Central memory CD8-positive, alpha-beta T cell (primary cell): ENCODE results near the gene BLVRB.
A peak's percentile ranks its signal among the peaks of the same experiment; 100 is the strongest.
"Not testable (repeated sequence)": the region's sequence is repeated elsewhere in the genome, so short reads cannot be mapped to it uniquely, and the experiment has no call there.

Source experiments
- ATAC-seq: fragments of 150-1000 bp; cut with Tn5 transposase; replicated peaks from 2 replicates; pipeline ENCODE4 v1.10.0; 2022; ENCODE audit warnings: mild to moderate bottlenecking, moderate FRiP score, moderate number of reproducible peaks; ENCODE audit not compliant: poor library complexity, severe bottlenecking; ENCODE audit errors: extremely low read depth
- DNase-seq, 2 donors: peaks; one replicate each; pipeline ENCODE4 v3.0.0; 2021; ENCODE audit warnings: low spot score in 2 of 2
- H3K27ac Mint-ChIP-seq: one replicate; pipeline ENCODE4 v1.8.0; 2022; ENCODE audit warnings: low read depth, mild to moderate bottlenecking, moderate library complexity, mixed read lengths
- H3K27me3 Mint-ChIP-seq: one replicate; pipeline ENCODE4 v1.8.0; 2022; ENCODE audit warnings: mixed read lengths
- H3K36me3 Mint-ChIP-seq: one replicate; pipeline ENCODE4 v1.8.0; 2022; ENCODE audit warnings: mild to moderate bottlenecking, moderate library complexity, mixed read lengths; ENCODE audit not compliant: insufficient read depth
- H3K4me1 Mint-ChIP-seq: one replicate; pipeline ENCODE4 v1.8.0; 2022; ENCODE audit warnings: mixed read lengths
- H3K4me3 Mint-ChIP-seq: one replicate; pipeline ENCODE4 v1.8.0; 2022; ENCODE audit warnings: mild to moderate bottlenecking, moderate library complexity, mixed read lengths
- H3K9me3 Mint-ChIP-seq: one replicate; pipeline ENCODE4 v1.8.0; 2022; ENCODE audit warnings: mixed read lengths

Gene BLVRB

GRCh38 chr19:40413291-40413845, 52.2 kb downstream of the BLVRB start, which contains the start of gene PRX:
PRX (minus strand) TSS chr19:40413378; CDS start chr19:40407932, 5,446 bp downstream.
- Mint-ChIP-seq H3K27ac (no peak within 1 kb of the TSS), H3K36me3 (no peaks in the 10 kb centered on the region), H3K27me3 (no peaks in the 10 kb centered on the region), H3K4me3 (no peak within 1 kb of the TSS), H3K4me1 (peaks cover 16% of the 10 kb centered on the region), H3K9me3 (no peaks in the 10 kb centered on the region)
- DNase-seq (no peak), ATAC-seq (no peak)

- DNase-seq (no peak), ATAC-seq (no peak)
- H3K4me1 Mint-ChIP-seq: peaks cover 19% of the 10 kb centered on the region
- H3K27ac Mint-ChIP-seq: no peak overlapping the region
- no peaks in the 10 kb centered on the region for H3K9me3 Mint-ChIP-seq
- no peaks in the 10 kb centered on the region for H3K36me3 Mint-ChIP-seq
- no peak overlapping the region for H3K4me3 Mint-ChIP-seq
- H3K27me3 Mint-ChIP-seq: no peaks in the 10 kb centered on the region
Measured at GRCh38 chr19:40412866-40413265, 52.7 kb downstream of the BLVRB start.

- peaks cover 17% of the 10 kb centered on the region for H3K4me1 Mint-ChIP-seq
- no peak overlapping the region for H3K27ac Mint-ChIP-seq
- H3K36me3 Mint-ChIP-seq: peaks cover 1% of the 10 kb centered on the region
- H3K27me3 Mint-ChIP-seq: no peaks in the 10 kb centered on the region
- no peak for ATAC-seq
- H3K9me3 Mint-ChIP-seq: no peaks in the 10 kb centered on the region
- H3K4me3 Mint-ChIP-seq: no peak overlapping the region
- no peak for DNase-seq
Measured at GRCh38 chr19:40411958-40412499, 53.5 kb downstream of the BLVRB start.

GRCh38 chr19:40411125-40411842, 54.3 kb downstream of the BLVRB start:
- ATAC-seq: no peak

GRCh38 chr19:40410030-40410389, 55.5 kb downstream of the BLVRB start:
- H3K27ac Mint-ChIP-seq: no peak overlapping the region
- no peak overlapping the region for H3K4me3 Mint-ChIP-seq
- peaks cover 13% of the 10 kb centered on the region for H3K4me1 Mint-ChIP-seq
- H3K27me3 Mint-ChIP-seq: no peaks in the 10 kb centered on the region
- ATAC-seq (no peak), DNase-seq (no peak)
- no peaks in the 10 kb centered on the region for H3K9me3 Mint-ChIP-seq
- peaks cover 1% of the 10 kb centered on the region for H3K36me3 Mint-ChIP-seq

More at GRCh38 chr19:40411125-40411842, 54.3 kb downstream of the BLVRB start:
- Mint-ChIP-seq H3K4me3 (no peak overlapping the region), H3K4me1 (peaks cover 13% of the 10 kb centered on the region), H3K27me3 (no peaks in the 10 kb centered on the region), H3K27ac (no peak overlapping the region), H3K9me3 (no peaks in the 10 kb centered on the region), H3K36me3 (peaks cover 1% of the 10 kb centered on the region)
- DNase-seq: no peak

DNA sequence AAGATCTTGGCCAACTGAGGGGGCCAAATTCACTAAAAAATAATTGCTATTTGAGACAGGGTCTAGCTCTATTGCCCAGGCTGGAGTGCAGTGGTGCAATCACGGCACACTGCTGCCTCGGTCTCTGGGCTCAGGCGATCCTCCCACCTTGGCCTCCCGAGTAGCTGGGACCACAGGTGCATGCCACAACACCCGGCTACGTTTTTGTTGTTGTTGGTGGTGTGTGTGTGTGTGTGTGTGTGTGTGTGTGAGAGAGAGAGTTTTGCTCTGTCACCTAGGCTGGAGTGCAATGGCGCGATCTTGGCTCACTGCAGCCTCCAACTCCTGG, 57.0 kb downstream of the BLVRB start:
- H3K27me3 Mint-ChIP-seq, H3K9me3 Mint-ChIP-seq, DNase-seq, H3K27ac Mint-ChIP-seq, H3K4me3 Mint-ChIP-seq, H3K36me3 Mint-ChIP-seq, ATAC-seq: not testable (repeated sequence)
- H3K4me1 Mint-ChIP-seq: peaks cover 21% of the 10 kb centered on the region

GRCh38 chr19:40407714-40408597, 57.6 kb downstream of the BLVRB start:
- H3K4me1 Mint-ChIP-seq: peaks cover 24% of the 10 kb centered on the region
- H3K9me3 Mint-ChIP-seq: no peaks in the 10 kb centered on the region
- H3K27me3 Mint-ChIP-seq: no peaks in the 10 kb centered on the region
- DNase-seq: no peak
- H3K27ac Mint-ChIP-seq: no peak overlapping the region
- no peak for ATAC-seq
- H3K4me3 Mint-ChIP-seq: peak overlapping the region; percentile 34
- H3K36me3 Mint-ChIP-seq: peaks cover 1% of the 10 kb centered on the region

DNA sequence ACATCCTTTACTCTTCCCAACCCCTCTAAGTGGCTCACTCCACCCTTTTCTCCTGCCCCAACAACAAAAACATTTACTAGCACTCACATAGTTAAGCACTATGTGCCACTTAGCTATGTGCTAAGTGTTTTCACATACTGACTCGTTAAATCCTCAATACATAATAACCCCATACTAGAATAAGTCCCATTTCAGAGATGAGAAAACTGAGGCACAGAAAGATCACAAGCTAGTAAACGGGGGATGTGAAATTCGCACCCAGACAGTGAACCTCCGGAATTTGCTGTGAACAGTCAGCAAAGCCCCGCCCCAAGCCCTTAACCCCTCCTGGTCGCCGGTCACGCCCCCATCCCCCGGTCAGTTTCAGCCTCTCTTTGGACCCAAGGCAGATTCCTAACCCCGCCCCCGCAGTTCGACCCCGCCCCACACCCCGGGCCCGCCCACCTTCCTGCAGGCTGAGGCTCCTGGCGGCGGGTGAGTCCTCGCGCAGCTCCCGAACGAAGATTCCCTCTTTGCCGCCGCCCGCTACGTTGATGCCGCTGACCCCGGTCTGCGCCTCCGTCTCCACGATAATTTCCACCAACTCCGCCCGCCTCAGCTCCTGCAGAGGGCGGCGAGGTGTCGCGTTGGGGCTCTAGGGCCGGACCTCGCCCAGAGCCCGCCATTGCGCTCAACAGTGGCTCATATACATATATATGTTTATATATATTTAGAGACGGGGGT, 62.1 kb downstream of the BLVRB start:
- no peaks in the 10 kb centered on the region for H3K9me3 Mint-ChIP-seq
- H3K27ac Mint-ChIP-seq: no peak overlapping the region
- peak; percentile 54 to 61 for DNase-seq

GRCh38 chr19:40400559-40400958, 65.0 kb downstream of the BLVRB start:
- Mint-ChIP-seq H3K27ac (no peak overlapping the region), H3K36me3 (peaks cover 2% of the 10 kb centered on the region), H3K4me1 (peaks cover 31% of the 10 kb centered on the region), H3K4me3 (no peak overlapping the region), H3K9me3 (no peaks in the 10 kb centered on the region), H3K27me3 (no peaks in the 10 kb centered on the region)
- no peak for DNase-seq
- no peak for ATAC-seq

More for the DNA sequence above, 62.1 kb downstream of the BLVRB start:
- Mint-ChIP-seq H3K4me1 (peaks cover 39% of the 10 kb centered on the region), H3K27me3 (no peaks in the 10 kb centered on the region), H3K4me3 (peak overlapping the region; percentile 86), H3K36me3 (peaks cover 3% of the 10 kb centered on the region)
- ATAC-seq: peak; percentile 69

DNA sequence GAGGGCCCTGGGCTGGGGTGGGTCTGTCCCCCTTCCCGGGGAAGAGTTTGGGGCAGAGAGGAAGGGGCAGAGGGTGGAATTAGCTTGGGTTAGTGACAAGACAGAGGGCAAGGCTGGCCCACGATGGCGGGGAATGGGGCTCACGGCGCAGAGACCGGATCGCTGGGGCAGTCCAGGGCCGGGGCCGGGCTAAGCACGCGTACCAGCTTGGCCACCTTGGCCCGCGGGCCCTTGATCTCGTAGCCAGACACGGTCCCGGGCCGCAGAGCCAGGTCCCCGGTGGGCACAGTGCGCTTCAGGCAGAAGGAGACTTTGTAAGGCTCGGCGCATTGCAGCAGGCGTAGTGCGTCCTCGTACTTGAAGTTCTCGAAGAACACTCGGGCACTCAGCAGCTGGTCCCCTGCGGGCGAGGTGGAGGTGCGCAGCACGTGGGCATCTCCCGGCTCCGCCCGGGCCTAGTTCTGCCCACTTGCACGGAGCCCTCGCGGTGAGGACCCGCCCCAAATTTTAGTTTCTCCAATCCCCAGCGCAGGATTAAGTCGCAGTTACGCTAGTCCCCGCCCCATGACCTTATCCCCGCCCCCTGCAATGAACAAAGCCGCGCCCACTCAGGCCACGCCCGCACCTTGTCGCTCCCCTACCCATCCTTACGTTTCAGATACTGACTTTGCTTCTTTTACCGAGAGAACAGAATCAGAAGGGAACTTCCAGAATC, 67.0 kb downstream of the BLVRB start:
- Mint-ChIP-seq H3K27me3 (no peaks in the 10 kb centered on the region), H3K27ac (no peak overlapping the region)

More for the DNA sequence above, 67.0 kb downstream of the BLVRB start:
- Mint-ChIP-seq H3K9me3 (no peaks in the 10 kb centered on the region), H3K4me3 (no peak overlapping the region), H3K4me1 (peaks cover 21% of the 10 kb centered on the region), H3K36me3 (peaks cover 2% of the 10 kb centered on the region)
- DNase-seq: no peak
- ATAC-seq: peak; percentile 42
